A204.1 (cell line): ENCODE measurements around the gene CPTP.

Experiments
- FAIRE-seq: peaks from 2 replicates; lab custom pipeline; 2012; peaks lifted over from hg19 to GRCh38; lab: Jason Lieb, UNC

Gene CPTP

DNA sequence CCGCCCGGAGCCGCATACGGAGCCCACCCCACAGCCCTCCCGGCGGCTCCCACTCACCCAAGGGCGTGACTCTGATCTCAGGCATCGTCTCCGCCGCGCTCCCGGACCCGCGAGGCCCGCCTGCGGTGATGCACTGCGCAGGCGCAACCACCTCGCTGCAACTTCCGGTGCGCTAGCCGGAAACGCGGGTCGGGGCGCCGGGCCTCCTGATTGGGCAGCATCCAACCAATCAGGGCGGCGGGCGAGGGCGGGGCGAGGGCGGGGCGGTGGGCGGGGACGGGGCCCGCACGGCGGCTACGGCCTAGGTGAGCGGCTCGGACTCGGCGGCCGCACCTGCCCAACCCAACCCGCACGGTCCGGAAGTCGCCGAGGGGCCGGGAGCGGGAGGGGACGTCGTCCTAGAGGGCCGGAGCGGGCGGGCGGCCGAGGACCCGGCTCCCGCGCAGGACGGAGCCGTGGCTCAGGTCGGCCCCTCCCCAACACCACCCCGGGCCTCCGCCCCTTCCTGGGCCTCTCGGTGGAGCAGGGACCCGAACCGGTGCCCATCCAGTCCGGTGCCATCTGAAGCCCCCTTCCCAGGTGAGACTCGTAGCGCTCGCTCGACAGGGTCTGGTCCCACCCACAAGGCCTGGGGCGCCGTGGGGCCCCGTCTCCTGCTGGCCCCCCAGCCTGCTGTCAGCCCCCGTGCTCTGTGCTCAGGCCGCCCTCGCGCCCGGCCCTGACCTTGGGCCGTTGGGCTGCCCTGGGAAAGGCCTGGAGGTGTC lies at the start of gene CPTP, which contains the start of gene INTS11:
Gene CPTP (plus strand): TSS at position 279 of the 764 bp plus-strand sequence. CDS start 2,109 bp downstream, outside the sequence.
Gene INTS11 (minus strand): TSS at position 137 of the 764 bp plus-strand sequence. CDS start 52 bp downstream, at position 85.
- FAIRE-seq: no peak

DNA sequence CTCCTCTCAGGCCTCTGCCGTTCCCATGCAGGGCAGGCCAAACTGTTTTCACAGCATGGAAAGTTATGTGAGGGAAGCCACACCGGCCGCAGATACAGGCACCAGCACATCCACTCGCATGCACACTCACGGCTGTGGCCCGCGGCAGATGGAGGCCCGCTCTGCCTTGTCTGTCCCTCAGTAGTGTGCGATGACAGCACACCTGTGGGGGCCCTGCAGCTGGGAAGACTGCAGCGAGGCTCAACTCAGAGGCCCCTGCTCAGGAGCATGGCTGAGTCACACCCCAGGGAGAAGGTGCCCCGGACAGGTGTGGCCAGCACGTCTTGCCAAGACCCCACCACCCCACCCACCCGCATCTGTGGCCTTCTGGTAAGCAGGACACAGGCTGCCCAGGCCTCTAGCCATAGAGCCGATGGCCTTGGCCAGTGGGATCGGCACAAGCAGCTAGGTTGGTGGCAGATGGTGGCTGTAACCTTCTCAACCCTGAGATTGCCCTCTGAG lies 49.6 kb upstream of the CPTP start:
- no peak for FAIRE-seq

DNA sequence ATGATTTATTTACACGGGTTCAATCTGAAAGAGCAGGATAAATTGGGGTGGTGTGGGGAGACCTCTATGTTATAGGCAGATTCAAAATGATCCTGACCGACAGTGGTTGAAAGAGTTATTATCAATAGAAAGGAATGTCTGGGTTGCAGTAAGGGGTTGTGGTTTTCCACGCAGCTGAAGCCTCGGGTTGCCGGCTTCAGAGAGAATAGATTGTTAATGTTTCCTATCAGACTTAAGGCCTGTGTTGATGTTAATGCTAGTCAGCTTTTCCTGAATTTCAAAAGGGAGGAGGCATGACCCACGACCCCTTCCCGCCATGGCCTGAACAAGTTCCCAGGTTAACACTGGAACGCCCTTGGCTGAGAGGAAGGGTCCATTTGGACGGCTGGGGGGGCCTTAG lies 48.8 kb upstream of the CPTP start:
- no peak for FAIRE-seq

DNA sequence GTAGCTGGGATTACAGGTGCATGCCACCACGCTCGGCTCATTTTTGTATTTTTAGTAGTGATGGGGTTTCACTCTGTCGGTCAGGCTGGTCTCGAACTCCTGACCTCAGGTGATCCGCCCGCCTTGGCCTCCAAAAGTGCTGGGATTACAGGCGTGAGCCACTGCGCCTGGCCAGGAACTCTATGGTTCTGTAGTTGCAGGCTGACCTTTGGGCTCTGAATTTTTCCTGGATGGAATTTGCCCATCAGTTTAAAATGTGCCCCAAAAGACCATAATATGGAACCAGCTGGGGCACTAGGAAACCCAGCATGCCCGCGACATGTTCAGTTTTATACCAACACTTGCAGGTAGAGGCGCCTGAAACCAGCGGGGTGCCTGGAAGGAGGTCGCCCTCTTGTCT lies 46.0 kb upstream of the CPTP start:
- FAIRE-seq: no peak

DNA sequence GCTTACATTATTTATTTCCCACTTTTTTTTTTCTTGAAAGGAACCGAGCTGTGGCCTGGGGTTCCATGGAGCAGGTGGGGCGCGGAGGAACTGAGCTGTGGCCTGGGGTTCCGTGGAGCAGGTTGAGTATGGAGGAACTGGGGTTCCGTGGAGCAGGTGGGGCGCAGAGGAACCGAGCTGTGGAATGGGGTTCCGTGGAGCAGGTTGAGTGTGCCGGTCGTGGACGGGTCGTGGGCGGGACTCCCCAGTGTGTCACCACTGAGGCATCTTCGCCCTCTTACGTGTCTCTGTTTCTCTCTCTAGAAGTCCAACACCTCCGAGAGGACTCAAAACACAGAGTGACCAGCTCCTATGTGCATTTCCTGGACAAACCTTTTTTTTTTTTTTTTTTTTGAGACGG lies 45.6 kb upstream of the CPTP start:
- no peak for FAIRE-seq

DNA sequence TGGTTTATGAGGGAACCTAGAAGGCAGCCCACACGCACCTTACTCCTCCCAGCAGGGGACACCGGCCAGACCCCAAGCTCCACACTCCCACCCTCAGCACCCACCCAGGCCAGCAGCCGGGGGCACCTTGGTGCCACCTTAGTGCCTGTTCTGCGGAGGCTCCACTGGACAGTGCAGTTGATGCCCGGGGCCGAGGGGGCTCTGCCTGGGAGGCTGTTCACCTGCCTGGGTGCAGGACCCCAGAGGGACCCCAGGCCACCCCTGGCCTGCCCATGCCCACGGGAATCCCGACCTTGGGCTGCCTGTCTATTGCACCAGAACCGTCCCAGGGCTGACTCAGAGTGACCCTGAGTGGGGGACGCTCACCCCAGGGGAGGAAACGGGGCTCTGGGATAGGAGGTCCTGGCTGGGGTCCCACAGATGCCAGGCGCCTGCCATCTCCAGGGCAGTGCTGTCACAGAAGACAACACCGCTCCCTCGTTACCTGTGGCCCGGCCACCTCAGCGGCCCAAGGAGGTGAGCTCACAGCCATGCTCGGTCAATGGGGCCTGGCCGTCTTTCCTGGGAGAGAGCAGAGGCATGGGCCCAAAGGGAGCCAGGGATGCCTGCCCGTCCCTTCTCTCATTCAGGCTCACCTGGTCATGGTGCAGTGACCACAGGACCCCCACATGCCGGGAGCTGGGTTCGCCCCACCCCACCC lies 43.7 kb upstream of the CPTP start:
- FAIRE-seq: no peak

DNA sequence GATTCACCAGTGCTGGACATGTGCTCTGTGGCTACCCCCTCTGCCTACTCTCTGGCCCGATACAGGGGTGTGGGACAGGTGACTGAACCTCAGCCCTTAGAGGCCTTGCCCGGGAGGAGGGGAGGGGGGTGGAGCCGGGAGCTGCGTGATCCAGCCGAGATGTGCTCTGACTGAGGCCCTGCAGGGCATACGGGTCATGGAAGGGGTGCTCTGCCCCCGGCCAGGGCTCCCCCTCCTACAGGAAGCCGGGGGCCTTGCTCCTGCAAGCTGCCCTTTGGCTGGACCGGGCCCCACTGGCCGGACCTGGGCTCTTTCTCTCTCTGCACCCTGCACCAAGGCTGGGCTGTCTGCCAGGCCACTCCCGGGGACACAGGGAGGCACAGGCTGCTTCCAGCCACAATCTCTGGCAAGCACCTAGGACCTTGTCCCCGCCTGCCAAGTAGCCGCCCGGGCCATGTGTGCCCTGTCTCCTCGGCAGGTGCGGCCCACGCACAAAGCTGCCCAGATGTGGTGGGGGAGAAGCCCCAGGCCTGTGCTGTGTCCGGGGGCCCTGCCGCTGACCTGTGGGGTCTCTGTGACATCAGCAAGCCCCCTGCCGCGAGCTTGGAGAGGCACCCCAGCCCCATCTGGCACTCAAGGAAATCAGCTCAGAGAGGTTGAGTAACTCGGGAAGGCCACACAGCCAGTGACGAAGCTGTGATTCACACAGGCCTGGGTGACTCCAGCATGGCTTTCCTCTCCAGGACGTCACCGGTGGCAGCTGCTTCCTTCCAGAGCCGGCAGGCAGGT lies 42.9 kb upstream of the CPTP start:
- FAIRE-seq: no peak

DNA sequence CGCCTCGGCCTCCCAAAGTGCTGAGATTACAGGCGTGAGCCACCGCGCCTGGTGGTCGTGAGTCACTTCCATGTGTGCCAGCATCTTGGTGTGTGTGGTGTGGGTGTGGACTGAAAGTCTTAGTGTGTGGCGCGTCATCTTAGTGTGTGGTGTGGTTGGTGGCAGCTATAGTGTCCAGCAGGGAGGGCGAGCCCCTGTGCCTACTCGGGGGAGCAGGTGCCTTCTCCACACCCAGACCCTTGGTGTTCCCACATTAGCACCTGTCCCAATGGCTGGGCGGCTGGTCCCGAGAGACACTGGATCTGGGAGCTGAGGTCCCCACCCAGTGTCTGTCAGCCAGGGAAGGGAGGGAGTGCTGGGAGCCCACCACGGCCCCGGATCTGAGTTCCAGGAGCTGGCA lies 41.6 kb upstream of the CPTP start:
- no peak for FAIRE-seq

DNA sequence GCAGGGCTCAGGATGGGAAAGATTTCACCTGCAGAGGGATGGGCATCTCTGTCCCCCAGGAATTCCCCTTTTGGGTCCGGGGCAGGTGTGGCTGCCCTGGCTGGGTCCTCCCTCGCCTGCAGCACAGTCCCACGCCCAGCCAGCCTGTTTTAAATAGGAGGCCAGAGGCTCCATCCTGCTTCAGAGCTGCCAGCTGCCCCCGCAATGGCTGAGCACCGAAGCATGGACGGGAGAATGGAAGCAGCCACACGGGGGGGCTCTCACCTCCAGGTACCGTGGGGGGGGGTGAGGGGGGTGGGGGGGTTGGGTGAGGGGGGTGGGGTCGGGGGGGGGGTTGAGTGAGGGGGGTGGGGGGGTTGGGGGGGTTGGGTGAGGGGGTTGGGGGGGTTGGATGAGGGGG lies 40.8 kb upstream of the CPTP start:
- FAIRE-seq: no peak

DNA sequence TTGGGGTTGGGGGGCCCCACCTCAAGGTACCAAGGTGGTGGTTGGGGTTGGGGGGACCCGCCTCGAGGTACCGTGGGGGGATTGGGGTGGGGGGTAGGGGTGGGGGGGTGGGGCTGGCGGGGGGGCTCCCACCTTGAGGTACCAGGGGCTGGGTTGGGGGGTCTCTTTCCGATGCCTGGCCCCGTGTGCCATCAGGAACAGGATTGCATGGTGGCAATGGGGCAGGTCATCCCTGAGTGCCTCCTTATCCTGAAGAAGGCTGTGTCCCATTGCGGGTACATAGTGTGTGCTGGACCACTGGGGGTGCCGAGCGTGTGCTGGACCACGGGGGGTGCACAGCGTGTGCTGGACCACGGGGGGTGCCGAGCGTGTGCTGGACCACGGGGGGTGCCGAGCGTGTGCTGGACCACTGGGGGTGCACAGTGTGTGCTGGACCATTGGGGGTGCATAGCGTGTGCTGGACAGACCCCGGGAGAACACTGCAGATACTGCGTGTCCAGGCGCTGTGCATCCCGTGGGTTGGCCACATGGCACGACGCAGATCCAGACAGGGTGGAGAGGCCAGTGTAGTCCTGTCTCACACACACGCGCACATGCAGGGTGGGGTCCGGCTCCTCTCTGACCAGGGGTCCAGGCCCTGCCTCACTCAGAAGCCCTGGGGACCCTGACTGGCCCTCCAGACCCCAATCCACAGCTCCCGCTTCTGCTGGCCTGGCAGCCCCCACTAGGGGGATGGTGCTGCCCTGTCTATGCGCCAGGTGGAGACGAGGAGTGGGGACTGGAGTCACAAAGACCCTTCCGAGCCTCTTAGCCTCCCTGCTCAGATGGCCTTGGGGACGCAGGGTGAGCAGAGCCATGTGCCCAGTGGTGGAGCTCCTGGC lies 40.1 kb upstream of the CPTP start:
- no peak for FAIRE-seq

DNA sequence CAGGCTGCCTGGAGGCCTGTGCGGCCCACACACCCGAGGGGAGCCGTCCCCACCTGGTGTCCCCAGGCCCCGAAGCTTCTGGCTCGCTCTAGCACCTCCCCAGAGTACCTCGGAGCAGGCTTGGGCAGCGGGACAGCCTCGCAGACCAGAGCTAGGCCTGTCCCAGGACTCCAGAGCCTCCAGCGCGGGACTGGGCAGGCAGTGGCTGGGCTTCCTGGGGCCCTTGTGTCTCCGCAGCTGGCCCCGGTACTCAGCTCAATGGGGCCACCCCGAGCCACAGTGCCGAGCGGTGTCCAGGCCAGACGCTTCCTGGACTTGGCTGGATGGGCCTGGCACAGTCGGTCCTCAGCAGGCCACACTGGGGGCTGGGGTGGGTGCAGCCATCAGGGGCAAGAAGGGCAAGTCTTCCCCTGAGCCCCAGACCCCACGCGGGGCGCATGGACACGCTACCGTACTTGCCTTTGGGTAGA lies 39.5 kb upstream of the CPTP start:
- FAIRE-seq: no peak

DNA sequence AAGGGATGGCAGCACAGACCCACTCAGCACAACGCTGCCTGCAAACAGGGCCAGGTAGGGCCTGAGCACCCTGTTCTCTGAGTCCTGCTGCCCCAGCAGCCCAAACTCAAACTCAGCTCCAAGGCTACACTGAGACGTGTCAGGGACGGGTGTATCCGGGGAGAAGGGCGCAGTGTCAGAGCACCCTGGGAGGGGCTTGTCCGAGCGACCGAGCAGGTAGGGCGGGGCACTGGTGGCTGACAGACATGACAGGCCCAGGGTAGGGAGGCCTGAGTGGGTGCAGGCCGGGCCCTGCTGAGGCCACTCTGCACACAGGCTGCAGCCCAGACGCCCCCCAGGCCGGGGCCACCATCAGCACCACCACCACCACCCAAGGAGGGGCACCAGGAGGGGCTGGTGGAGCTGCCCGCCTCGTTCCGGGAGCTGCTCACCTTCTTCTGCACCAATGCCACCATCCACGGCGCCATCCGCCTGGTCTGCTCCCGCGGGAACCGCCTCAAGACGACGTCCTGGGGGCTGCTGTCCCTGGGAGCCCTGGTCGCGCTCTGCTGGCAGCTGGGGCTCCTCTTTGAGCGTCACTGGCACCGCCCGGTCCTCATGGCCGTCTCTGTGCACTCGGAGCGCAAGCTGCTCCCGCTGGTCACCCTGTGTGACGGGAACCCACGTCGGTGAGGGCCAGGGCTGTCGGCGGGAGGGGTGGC lies 38.8 kb upstream of the CPTP start:
- FAIRE-seq: no peak

DNA sequence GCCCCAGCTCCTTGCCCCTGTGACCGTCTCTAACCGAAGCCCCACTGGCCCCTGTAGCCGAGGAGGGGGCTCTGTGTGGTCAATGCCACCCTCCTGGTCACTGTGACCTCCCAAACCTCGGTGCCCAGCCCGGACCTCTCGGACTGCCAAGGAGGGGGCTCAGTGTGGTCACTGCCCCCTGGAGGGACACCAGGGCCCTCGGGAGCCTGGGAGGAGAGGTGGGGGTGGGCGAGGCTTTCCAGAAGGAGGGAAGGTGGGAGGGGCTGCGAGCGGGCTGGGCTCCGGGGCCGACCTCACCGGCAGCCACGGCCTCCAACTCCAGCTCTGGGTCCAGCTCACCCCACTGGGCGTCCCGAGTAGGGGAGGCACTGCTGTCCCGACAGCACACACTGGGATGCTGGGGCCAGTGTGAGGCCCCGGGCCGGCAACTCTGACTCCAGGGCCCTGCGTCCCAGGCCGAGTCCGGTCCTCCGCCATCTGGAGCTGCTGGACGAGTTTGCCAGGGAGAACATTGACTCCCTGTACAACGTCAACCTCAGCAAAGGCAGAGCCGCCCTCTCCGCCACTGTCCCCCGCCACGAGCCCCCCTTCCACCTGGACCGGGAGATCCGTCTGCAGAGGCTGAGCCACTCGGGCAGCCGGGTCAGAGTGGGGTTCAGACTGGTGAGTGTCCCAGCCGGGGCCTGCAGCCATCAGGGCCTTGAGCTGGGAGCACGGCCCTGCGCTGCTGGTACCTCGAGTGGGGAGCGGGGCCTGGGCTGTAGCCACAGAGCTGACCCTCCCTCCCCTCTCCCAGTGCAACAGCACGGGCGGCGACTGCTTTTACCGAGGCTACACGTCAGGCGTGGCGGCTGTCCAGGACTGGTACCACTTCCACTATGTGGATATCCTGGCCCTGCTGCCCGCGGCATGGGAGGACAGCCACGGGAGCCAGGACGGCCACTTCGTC lies 38.0 kb upstream of the CPTP start:
- FAIRE-seq: no peak

DNA sequence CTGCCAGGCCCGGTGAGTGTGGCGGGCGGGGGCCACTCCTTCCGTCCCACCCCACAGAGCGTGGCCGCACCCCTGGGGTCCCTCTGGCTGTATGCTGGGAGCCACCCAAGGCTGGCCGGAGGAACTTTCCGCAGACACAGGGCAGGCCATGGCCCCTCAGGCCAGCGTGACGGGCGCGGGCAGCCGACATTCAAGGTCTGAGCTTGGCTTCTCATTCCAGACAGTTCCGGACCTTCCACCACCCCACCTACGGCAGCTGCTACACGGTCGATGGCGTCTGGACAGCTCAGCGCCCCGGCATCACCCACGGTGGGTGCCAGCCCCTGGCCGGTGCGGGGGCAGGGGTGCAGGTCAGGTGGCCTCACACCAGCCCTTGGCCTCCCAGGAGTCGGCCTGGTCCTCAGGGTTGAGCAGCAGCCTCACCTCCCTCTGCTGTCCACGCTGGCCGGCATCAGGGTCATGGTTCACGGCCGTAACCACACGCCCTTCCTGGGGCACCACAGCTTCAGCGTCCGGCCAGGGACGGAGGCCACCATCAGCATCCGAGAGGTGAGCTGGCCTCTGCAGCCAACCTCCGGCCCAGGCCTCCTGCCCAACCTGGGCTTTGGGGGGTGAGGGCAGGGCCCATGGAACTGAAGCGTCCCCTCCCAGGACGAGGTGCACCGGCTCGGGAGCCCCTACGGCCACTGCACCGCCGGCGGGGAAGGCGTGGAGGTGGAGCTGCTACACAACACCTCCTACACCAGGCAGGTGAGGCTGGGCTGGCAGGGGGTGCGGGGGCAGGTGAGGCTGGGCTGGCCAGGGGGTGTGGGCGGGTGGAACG lies 37.1 kb upstream of the CPTP start:
- FAIRE-seq: no peak

DNA sequence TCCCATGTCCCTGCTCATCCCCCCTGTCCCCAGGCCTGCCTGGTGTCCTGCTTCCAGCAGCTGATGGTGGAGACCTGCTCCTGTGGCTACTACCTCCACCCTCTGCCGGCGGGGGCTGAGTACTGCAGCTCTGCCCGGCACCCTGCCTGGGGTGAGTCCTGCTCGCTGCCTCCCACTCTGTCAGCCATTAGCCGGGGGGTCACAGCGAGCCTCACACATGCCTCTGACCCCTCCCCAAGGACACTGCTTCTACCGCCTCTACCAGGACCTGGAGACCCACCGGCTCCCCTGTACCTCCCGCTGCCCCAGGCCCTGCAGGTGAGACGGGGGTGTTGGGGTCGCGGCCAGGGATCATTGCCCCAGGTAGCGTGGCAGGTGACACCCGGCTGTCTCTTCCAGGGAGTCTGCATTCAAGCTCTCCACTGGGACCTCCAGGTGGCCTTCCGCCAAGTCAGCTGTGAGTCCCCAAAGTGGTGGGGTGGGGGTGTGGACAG lies 34.3 kb upstream of the CPTP start:
- no peak for FAIRE-seq

DNA sequence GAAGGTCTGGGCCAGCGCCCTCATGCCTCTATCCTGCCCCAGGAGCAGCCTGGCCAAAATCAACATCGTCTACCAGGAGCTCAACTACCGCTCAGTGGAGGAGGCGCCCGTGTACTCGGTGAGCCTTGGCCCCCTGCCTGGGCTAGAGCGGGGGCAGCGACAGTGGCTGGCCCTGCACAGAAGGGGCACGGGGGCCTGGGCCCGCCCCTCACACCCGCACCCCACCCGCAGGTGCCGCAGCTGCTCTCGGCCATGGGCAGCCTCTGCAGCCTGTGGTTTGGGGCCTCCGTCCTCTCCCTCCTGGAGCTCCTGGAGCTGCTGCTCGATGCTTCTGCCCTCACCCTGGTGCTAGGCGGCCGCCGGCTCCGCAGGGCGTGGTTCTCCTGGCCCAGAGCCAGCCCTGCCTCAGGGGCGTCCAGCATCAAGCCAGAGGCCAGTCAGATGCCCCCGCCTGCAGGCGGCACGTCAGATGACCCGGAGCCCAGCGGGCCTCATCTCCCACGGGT lies 33.5 kb upstream of the CPTP start:
- FAIRE-seq: no peak

DNA sequence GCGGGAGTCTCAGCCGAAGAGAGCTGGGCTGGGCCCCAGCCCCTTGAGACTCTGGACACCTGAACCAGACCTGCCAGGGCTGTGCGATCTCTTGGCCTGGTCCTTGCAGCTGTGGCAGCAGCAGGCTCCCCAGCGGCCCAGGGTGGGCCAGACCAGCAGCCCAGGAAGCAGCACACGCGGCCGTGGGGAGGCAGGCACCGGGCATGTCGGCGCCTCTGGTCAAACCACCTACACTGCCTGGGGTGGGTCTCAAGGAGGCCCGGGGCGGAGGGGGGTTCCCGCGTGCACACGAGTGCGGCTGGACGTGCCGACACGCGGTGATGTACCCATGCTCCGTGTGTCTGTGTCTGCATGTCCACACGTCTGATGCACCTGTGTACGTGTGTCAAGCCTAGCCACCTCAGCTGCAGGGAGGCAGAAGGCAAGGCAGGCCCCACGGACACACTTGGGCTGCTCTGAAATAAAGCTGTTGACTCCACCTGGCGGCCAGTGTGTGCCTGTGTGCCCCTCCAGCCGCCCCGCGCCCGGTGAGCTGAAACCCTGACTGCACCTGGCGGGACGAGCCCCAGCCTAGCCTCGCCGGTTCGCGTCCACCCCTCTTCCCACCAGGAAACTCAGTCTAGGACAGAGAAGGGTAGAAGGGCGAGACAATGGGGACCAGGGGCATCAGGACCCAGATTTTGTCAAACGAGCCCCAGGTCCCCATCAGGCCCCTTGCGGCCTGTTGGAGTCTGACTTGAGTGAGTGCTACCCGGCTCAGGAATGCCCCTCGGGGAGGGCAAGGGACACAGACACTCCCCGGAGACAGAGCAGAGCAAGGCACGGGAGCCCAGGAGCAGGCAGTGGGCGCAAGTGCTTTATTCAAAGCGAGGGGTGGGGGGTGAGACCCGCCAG lies 32.8 kb upstream of the CPTP start:
- no peak for FAIRE-seq

DNA sequence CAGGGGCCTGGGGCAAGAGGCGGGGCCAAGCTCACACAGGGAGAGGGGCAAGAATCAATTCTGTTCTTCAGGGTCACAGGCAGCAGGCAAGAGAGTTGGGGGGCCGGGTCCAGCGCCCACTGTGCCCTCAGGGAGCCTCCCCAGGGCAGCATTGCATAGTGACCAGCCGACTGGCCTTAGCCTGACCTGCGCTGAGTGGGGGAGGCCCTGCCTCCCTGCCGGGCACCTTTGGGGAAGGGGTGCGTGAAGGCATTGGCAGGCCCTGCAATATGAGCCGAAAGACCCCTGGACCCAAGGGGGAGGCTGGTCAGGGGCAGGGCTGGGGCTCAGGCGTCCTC lies 32.2 kb upstream of the CPTP start:
- FAIRE-seq: no peak
